Measurements from ENCODE around the gene RMC1. TPM values are rescaled to one million over a fixed set of nuclear protein-coding genes. Genes with fewer than 3 reads are reported as not detected.

The RMC1 gene
- total RNA-seq, 2 experiments from 2014 or later = 32.8 to 36.2 TPM

GRCh38 chr18:23458830-23459529 lies 44.3 kb upstream of the RMC1 start:
- intact Hi-C loops (cut with micrococcal nuclease; ENCODE audit: unreplicated experiment) = no loop called here
- peaks cover 17% of the 10 kb centered on the region for H4K20me1 ChIP-seq (ENCODE audit: insufficient read depth, low read length)

GRCh38 chr18:23459530-23459921 lies 43.8 kb upstream of the RMC1 start:
- no peaks in the 10 kb centered on the region for H3K9me2 ChIP-seq (ENCODE audit: insufficient read depth, low read length)
- ChIA-PET CTCF (ENCODE audit: unreplicated experiment) (no interaction called here), POLR2A (no interaction called here)
- no peak for DNase-seq (ENCODE audit: low spot score)
- H3K36me3 ChIP-seq (ENCODE audit: insufficient read depth, low read length) = peaks cover 54% of the 10 kb centered on the region
- TF ChIP-seq CTCF (conservative IDR thresholded peaks at IDR 0.05; ENCODE audit: low read length) = no peak
- no peak for TF ChIP-seq EZH2phosphoT487 (IDR thresholded peaks at IDR 0.05; ENCODE audit: borderline replicate concordance, low read depth, low read length)
- H3K9me3 ChIP-seq (ENCODE audit: low read length) = no peaks in the 10 kb centered on the region
- no TSS peak for BruUV-seq (replicated peaks)
- no peak overlapping the region for H3K4me3 ChIP-seq (ENCODE audit: low read depth, low read length, poor library complexity, severe bottlenecking)
- intact Hi-C loops (cut with micrococcal nuclease; ENCODE audit: unreplicated experiment) = no loop called here
- no peak overlapping the region for H2AFZ ChIP-seq (ENCODE audit: low read length)
- H3K4me2 ChIP-seq (ENCODE audit: low read length) = no peak overlapping the region
- H3K27ac ChIP-seq (ENCODE audit: low read depth, low read length, poor library complexity, severe bottlenecking) = no peak overlapping the region
- H4K20me1 ChIP-seq (ENCODE audit: insufficient read depth, low read length) = peaks cover 13% of the 10 kb centered on the region; the same call in 1 of the 2 replicates
- H3K4me1 ChIP-seq (ENCODE audit: insufficient read depth, low read length, poor library complexity, severe bottlenecking) = peaks cover 3% of the 10 kb centered on the region
- H3K79me2 ChIP-seq (ENCODE audit: insufficient read depth, low read depth, low read length) = peaks cover 66% of the 10 kb centered on the region

More at GRCh38 chr18:23458830-23459529, 44.3 kb upstream of the RMC1 start:
- no peaks in the 10 kb centered on the region for H3K9me3 ChIP-seq (ENCODE audit: low read length)
- CTCF ChIA-PET (ENCODE audit: unreplicated experiment) = no interaction called here
- H2AFZ ChIP-seq (ENCODE audit: low read length) = no peak overlapping the region
- no peak overlapping the region for H3K27ac ChIP-seq (ENCODE audit: low read depth, low read length, poor library complexity, severe bottlenecking)
- H3K79me2 ChIP-seq (ENCODE audit: insufficient read depth, low read depth, low read length) = peaks cover 72% of the 10 kb centered on the region
- H3K4me2 ChIP-seq (ENCODE audit: low read length) = no peak overlapping the region
- POLR2A ChIA-PET = no interaction called here
- H3K4me1 ChIP-seq (ENCODE audit: insufficient read depth, low read length, poor library complexity, severe bottlenecking) = peaks cover 8% of the 10 kb centered on the region
- H3K9me2 ChIP-seq (ENCODE audit: insufficient read depth, low read length) = no peaks in the 10 kb centered on the region
- no TSS peak for BruUV-seq (replicated peaks)
- DNase-seq (ENCODE audit: low spot score) = no peak
- TF ChIP-seq EZH2phosphoT487 (IDR thresholded peaks at IDR 0.05; ENCODE audit: borderline replicate concordance, low read depth, low read length) = no peak
- TF ChIP-seq CTCF (conservative IDR thresholded peaks at IDR 0.05; ENCODE audit: low read length) = no peak
- peaks cover 49% of the 10 kb centered on the region for H3K36me3 ChIP-seq (ENCODE audit: insufficient read depth, low read length)
- H3K4me3 ChIP-seq (ENCODE audit: low read depth, low read length, poor library complexity, severe bottlenecking) = no peak overlapping the region
